NCI-H524 treated with DMSO at 0.1 percent for 48 hours (cell line): Measurements from ENCODE around the gene KRT222.

ENCODE experiments used
- DNase-seq: peaks from one replicate; lab custom pipeline; 2025; lab: John Stamatoyannopoulos, UW

KRT222 gene

GRCh38 chr17:40615068-40615840 lies 49.7 kb downstream of the KRT222 start:
- DNase-seq = no peak

- DNase-seq = no peak
Observed at GRCh38 chr17:40614431-40615067, 50.4 kb downstream of the KRT222 start.

- DNase-seq = no peak
Observed at GRCh38 chr17:40613467-40614154, 51.4 kb downstream of the KRT222 start.

- no peak for DNase-seq
Observed at GRCh38 chr17:40612599-40613244, 52.3 kb downstream of the KRT222 start.

- no peak for DNase-seq
Observed at GRCh38 chr17:40611840-40612474, 53.0 kb downstream of the KRT222 start.

- no peak for DNase-seq
Observed at GRCh38 chr17:40610359-40610758, 54.6 kb downstream of the KRT222 start.

- DNase-seq = no peak
Observed at GRCh38 chr17:40608061-40608581, 56.9 kb downstream of the KRT222 start.

GRCh38 chr17:40607641-40608040 lies 57.3 kb downstream of the KRT222 start:
- no peak for DNase-seq

GRCh38 chr17:40606548-40607353 lies 58.2 kb downstream of the KRT222 start:
- DNase-seq = no peak

GRCh38 chr17:40605306-40605705 lies 59.7 kb downstream of the KRT222 start:
- DNase-seq = no peak
